Measurements from ENCODE around the gene MAP3K14.

Gene MAP3K14

GRCh38 chr17:45300060-45300751 is 16.6 kb downstream of the MAP3K14 start:
- no peak for DNase-seq (ENCODE audit: low spot score)

- no peak for DNase-seq (ENCODE audit: low spot score)
These were observed 17.5 kb downstream of the MAP3K14 start for GRCh38 chr17:45299361-45299760.

GRCh38 chr17:45298546-45299285 is 18.1 kb downstream of the MAP3K14 start:
- no peak for DNase-seq (ENCODE audit: low spot score)

- DNase-seq (ENCODE audit: low spot score), result no peak
These were observed 20.0 kb downstream of the MAP3K14 start for GRCh38 chr17:45296833-45297124.

- peak; percentile 72 for DNase-seq (ENCODE audit: low spot score)
These were observed 20.6 kb downstream of the MAP3K14 start for GRCh38 chr17:45296003-45296832.

GRCh38 chr17:45294506-45294905 is 22.3 kb downstream of the MAP3K14 start:
- DNase-seq (ENCODE audit: low spot score), result no peak

- DNase-seq (ENCODE audit: low spot score), result no peak
These were observed 23.2 kb downstream of the MAP3K14 start for GRCh38 chr17:45293413-45294211.

GRCh38 chr17:45292696-45293412 is 24.0 kb downstream of the MAP3K14 start:
- no peak for DNase-seq (ENCODE audit: low spot score)

GRCh38 chr17:45291171-45291805 is 25.5 kb downstream of the MAP3K14 start:
- DNase-seq (ENCODE audit: low spot score), result no peak

GRCh38 chr17:45290269-45290765 is 26.5 kb downstream of the MAP3K14 start:
- no peak for DNase-seq (ENCODE audit: low spot score)

- no peak for DNase-seq (ENCODE audit: low spot score)
These were observed 27.2 kb downstream of the MAP3K14 start for GRCh38 chr17:45289301-45290268.

- no peak for DNase-seq (ENCODE audit: low spot score)
These were observed 28.0 kb downstream of the MAP3K14 start for GRCh38 chr17:45288825-45289224.

- peak; percentile 33 for DNase-seq (ENCODE audit: low spot score)
These were observed 29.0 kb downstream of the MAP3K14 start for GRCh38 chr17:45287526-45288500.

- no peak for DNase-seq (ENCODE audit: low spot score)
These were observed 30.5 kb downstream of the MAP3K14 start for GRCh38 chr17:45286286-45286685.

GRCh38 chr17:45284176-45285140 is 32.4 kb downstream of the MAP3K14 start:
- peak; percentile 49 for DNase-seq (ENCODE audit: low spot score)

GRCh38 chr17:45283711-45284110 is 33.1 kb downstream of the MAP3K14 start:
- no peak for DNase-seq (ENCODE audit: low spot score)
